Esophagus (tissue), 2 donors: ENCODE results near the gene POLR2J2. TPM values are rescaled to one million over a fixed set of nuclear protein-coding genes. Genes with fewer than 3 reads are reported as not detected.
"Not testable (repeated sequence)": the region's sequence is repeated elsewhere in the genome, so short reads cannot be mapped to it uniquely, and the experiment has no call there.

Experiments used
- H3K27ac ChIP-seq, 2 donors: one replicate each; pipeline ENCODE4 v1.5.1; 2013; ENCODE audit warnings: low read depth in 2 of 2, mild to moderate bottlenecking in 2 of 2, inconsistent platforms in 1 of 2, low read length in 1 of 2, moderate library complexity in 1 of 2
- H3K27me3 ChIP-seq, 2 donors: one replicate each; pipeline ENCODE4 v1.6.1; 2013; ENCODE audit warnings: low read length in 2 of 2, control low read depth in 1 of 2, mild to moderate bottlenecking in 1 of 2; ENCODE audit not compliant: insufficient read depth in 2 of 2, control insufficient read depth in 1 of 2
- H3K36me3 ChIP-seq, 2 donors: one replicate each; pipeline ENCODE4 v1.6.1; 2013; ENCODE audit warnings: low read length in 1 of 2; ENCODE audit not compliant: control insufficient read depth in 2 of 2, insufficient read depth in 2 of 2
- H3K4me1 ChIP-seq, 2 donors: one replicate each; pipeline ENCODE4 v1.6.1; 2013; ENCODE audit warnings: low read length in 1 of 2; ENCODE audit not compliant: control insufficient read depth in 2 of 2, insufficient read depth in 2 of 2
- H3K4me3 ChIP-seq, 2 donors: one replicate each; pipeline ENCODE4 v1.5.1; 2013; ENCODE audit warnings: low read length in 2 of 2, mild to moderate bottlenecking in 2 of 2, low read depth in 1 of 2, moderate library complexity in 1 of 2
- H3K9me3 ChIP-seq, 2 donors: one replicate each; pipeline ENCODE4 v1.6.1; 2013; ENCODE audit warnings: mild to moderate bottlenecking in 2 of 2, low read depth in 1 of 2, low read length in 1 of 2, moderate library complexity in 1 of 2; ENCODE audit not compliant: control insufficient read depth in 2 of 2, insufficient read depth in 1 of 2
- WGBS, 2 donors: extraction: QIAGEN DNeasy Blood & Tissue Kit; methylation state at CpG; one replicate each; pipeline ENCODE4 v1.1.7; 2013; 5-methylcytosine and 5-hydroxymethylcytosine counted together
- polyA plus RNA-seq, 2 donors: library from polyadenylated mRNA; stranded (reverse); fragments of 200-250 nt; gene quantifications; one replicate each; pipeline ENCODE4 v1.2.3, GENCODE V29; 2013
- donor health status: healthy with polysubstance abuse.
- donor health status: Bipolar disorder and iron deficiency.

The POLR2J2 gene
- 1 to 10 TPM; 2.1 to 4.5 TPM for polyA plus RNA-seq

DNA sequence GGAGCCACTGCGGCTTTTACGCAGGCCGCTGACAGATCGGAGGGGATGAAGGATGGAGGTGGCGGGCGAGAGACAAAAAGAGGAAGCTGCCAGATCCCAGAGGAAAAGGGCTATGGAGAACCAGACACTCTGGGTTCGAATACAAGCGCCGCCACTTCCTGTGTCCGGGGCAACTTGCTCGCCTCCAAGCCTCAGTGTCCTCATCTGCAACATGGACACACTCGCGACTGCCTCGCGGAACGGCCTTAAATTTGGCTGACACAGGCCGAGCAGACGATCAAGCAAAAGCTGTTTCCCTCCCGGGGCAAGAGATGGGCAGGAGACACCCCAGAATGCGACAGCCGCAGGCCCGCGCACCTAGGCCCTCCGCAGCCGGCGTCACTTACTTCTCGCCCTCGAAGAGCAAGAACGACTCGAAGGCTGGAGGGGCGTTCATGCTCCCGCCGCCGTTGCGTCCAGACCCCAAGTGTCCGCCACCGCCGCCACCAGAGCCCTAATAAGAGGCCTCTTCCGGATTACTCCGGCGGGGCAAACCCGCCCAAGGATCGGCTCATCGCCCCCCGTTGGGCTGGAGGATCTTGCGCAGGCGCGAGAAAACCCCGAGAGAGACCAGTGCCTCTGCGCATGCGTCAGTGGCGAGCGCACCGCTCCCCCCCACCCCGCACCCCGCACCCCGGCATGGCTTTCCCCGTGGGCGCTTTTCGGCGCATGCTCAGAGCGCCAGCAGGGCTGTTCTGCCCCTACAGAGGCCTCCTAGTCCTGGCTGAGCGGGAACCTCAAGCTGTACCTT lies at the start of gene POLR2J2:
POLR2J2 (minus strand) TSS at position 498 of the 790 bp plus-strand sequence; CDS start at position 436, 62 bp downstream.
- H3K9me3 ChIP-seq, H3K36me3 ChIP-seq, H3K27ac ChIP-seq, H3K27me3 ChIP-seq, H3K4me1 ChIP-seq: not testable (repeated sequence)
- 0% methylated on average over 6 to 39 of the region's 63 CpGs for WGBS, 2 donors
- peak within 1 kb of the TSS; percentile 42 to 44 for H3K4me3 ChIP-seq

DNA sequence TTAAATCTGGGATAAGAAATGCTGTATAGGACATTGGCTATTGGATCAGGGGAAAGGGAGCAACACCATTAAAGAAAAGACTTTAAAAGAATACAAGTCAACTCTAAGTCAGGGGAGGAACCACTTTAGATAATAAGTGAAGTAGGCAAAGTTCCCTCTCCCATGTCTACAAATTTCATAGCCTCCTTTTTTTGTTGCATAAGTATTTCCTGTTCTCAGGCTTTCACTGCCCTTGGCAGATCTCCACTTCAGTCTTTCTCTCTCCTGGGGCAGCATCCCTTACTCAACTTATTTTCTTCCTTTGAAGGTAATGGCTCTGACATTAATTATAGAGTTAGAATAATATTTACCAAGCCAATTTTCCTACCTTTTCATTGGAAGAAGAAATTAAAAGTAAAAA lies 47.0 kb upstream of the POLR2J2 start:
- H3K9me3 ChIP-seq, H3K27ac ChIP-seq, H3K27me3 ChIP-seq, H3K4me1 ChIP-seq, H3K4me3 ChIP-seq, H3K36me3 ChIP-seq: not testable (repeated sequence)

DNA sequence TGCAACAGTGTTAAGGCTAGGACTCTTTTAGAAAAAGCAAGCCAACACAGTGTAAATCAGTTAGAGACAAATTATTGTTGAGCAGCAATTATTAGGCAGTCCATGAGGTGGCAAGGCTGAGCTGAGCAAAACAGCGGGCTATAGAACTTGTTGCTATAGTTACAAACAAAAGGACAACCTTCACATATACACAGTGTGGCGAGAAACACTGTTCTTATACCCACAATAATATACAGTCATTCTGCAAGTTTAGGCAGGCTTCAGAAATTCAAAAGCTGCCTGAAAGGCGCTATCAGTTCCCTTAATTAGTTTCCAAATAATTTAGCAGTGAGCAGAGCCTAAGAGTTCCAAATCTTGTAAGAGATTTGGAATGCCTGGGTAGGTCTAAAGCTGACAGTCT lies 44.3 kb upstream of the POLR2J2 start:
- H3K27me3 ChIP-seq, H3K27ac ChIP-seq, H3K4me3 ChIP-seq, H3K36me3 ChIP-seq, H3K9me3 ChIP-seq, H3K4me1 ChIP-seq: not testable (repeated sequence)
- 13 to 45% methylated on average over 2 to 3 of the region's 3 CpGs for WGBS, 2 donors

DNA sequence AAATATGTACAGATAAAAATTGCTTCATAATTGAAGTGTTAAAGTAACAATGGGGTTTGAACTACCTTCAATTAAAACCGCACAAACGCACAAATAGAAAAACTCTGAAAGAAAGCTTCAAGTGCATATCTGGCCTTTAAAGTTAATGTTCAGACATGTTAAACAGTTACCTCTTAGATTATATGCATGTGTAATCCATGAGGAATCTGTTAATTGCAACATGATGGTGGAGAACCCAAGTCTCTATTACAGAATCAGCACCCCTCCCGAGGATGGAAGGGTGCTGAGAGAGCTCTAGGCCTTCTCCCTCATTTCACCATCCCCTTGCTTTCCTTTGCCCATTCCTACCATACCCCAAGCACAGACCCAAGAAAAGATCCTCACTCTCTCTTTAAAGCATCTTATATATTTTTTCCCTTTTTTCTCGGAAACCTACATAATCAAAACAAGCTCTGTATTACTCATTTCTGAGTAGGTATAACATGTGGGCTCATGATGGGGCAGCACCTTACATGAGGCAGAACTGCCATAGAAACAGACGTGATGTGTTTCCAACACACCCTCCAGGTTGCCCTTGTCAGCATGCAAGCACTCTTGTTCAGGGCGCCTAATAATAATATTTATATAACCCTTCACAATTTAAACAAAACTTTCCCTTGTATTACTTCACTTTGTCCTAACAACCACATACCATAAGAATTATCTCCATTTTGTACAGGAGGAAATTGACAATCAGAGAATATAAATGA lies 43.5 kb upstream of the POLR2J2 start:
- WGBS, 2 donors: 34 to 58% methylated on average over 5 of the region's 6 CpGs
- H3K27me3 ChIP-seq, H3K36me3 ChIP-seq, H3K4me1 ChIP-seq, H3K4me3 ChIP-seq, H3K27ac ChIP-seq, H3K9me3 ChIP-seq: not testable (repeated sequence)

DNA sequence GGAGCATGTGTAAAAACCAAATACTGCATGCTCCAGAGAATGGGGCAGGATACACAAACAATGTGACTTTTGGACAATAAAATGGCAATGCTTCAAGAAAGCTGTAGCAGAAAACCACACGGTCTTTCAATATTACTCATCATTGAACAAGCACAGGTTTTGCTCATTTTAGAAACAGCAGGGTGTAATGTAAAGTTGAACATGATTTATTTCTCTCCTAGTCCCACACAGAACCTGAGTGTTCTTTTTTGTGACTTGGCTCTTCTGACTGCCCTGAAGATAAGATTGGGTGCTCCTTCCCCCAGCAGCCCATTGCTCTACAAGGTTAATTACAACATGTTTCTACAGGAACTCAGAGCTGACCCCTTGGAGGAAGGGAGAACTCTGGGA lies 42.2 kb upstream of the POLR2J2 start:
- H3K4me3 ChIP-seq, H3K27me3 ChIP-seq: not testable (repeated sequence)
- no CpG with 5 or more reads among the region's 1 CpG for WGBS, 2 donors

DNA sequence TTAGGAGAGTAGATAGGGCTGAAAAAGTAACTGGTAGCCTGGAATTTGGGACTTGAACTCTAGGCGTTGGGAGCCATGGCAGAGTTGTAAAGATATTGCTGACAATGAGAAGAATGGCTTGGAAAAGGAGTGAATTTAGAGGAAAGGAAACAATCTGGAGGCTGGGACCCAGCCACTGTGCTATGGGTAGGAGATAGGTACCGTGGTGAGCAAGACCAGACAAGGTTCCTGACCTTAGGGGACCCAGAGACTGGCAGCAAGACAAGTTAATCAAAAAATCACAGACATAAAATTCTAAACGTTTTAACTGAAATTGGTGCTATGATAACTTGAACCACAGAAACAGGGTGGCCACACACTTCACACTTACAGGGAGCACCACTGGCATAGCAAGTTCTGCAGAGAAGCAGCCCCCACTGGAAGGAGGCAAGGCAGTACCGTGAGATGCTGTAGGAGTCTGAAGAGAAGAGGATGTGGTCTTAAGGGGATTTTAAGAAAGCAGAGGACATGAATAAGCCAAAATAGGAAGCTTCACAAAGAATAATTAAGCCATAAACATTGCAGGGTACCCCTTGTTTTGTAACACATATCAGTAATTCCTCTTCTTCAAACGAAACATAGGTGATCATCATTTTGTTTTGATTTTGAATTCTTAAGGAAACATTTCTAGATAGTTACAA lies 41.7 kb upstream of the POLR2J2 start:
- not testable (repeated sequence) for H3K27me3 ChIP-seq, H3K9me3 ChIP-seq, H3K27ac ChIP-seq, H3K4me3 ChIP-seq, H3K4me1 ChIP-seq, H3K36me3 ChIP-seq
- WGBS, 2 donors: 30 to 35% methylated on average over 5 of the region's 5 CpGs

More for the DNA sequence above, 42.2 kb upstream of the POLR2J2 start:
- H3K4me1 ChIP-seq, H3K27ac ChIP-seq, H3K36me3 ChIP-seq, H3K9me3 ChIP-seq: not testable (repeated sequence)

DNA sequence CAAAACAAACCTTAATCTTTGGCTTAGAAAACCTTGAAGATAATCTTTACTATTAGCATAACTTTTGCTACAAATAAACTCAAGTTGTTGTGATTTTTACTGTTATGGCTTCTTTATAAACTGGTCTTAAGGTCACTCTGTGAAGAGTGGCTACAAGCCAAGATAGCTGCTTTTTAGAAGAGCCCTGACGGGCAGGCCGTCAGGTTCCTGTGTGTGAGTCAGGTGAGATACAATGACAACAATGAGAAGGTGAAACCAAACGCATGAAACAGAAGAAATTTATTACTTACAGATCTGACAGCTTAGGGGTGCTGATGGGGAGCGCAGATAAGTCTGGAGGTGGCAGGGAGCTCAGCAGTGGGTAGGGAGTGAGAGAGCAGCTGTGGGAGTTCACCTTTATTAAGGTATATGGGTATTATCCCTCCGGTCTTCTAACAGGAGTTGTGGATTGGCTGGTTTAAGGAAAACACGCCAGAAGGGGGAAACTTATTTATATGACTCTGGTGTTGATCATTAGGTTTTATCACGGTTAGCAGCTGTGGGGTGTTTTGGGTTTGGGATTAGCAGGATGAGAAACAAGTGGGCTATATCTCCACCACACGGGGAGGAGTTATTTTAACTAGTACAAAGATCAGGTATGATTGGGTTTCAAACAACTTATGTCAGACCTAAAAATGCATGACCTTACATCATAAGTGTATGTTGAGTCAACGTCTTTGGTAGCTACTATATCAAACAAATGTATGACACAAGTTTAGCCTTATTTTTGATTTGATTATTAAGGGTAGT lies 27.7 kb upstream of the POLR2J2 start:
- H3K4me3 ChIP-seq, H3K9me3 ChIP-seq, H3K4me1 ChIP-seq, H3K27ac ChIP-seq, H3K36me3 ChIP-seq, H3K27me3 ChIP-seq: not testable (repeated sequence)
- WGBS, 2 donors: 67 to 69% methylated on average over 9 of the region's 9 CpGs

DNA sequence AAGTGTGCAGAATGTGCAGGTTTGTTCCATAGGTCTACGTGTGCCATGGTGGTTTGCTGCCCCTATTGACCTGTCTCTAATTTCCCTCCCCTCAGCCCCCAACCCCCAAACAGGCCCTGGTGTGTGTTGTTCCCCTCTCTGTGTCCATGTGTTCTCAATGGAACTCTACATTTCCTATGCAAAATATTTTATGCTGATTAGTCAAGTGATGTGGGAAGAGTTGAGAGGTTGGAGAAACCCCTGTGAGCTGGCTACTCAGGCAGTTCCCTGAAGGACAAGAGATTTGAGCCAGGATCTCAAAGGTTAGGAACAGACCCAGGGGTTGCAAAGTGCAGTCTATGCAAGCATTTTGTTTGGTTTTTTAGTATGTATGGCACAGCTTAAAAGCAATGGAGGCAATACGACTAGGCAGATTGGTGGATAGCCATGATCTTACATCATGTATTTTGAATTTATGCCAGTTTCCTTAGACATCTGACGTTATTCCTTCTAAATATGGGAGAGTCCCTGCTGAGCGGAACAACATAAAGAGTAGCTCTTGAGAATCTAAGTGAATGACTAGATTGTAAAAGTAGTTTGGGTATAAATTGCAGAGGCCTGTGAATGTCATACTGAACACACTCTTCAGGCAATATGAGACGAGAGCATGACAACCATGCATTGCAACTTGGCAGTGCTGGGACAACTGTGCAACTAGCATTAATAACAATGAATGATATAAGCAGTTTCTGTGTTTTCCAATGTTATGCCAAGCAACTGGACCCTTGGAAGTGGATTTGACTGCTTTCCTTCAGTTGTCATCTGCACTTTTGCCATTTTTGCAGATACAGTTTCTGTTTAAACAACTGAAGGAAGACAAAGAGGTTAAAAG lies 26.4 kb upstream of the POLR2J2 start:
- H3K9me3 ChIP-seq, H3K27ac ChIP-seq, H3K27me3 ChIP-seq, H3K4me3 ChIP-seq, H3K36me3 ChIP-seq, H3K4me1 ChIP-seq: not testable (repeated sequence)
- 69 to 77% methylated on average over 4 to 5 of the region's 5 CpGs for WGBS, 2 donors

DNA sequence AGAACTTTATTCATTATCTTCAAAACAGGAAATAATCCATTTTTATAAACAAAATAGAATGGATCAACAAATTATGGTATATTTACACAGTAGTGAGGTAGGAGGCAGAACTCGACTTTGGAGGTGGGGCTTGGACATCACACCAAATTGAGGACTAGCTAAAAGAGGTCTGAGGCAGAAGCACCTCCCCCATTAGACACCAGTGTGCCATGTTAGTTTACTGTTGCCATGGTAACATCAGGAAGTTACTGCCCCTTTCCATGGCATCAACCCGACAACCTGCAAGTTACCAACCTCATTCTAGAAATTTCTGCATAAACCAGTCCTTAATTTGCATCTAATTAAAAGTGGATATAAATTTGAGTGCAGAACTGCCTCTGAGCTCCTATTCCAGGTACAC lies 24.5 kb upstream of the POLR2J2 start:
- WGBS, 2 donors: 50 to 56% methylated on average over 1 of the region's 2 CpGs
- not testable (repeated sequence) for H3K27ac ChIP-seq, H3K4me3 ChIP-seq, H3K36me3 ChIP-seq, H3K4me1 ChIP-seq, H3K27me3 ChIP-seq, H3K9me3 ChIP-seq
